Osteocyte (in vitro differentiated cells): ENCODE data around the gene SUMO3. TPM values are rescaled to one million over a fixed set of nuclear protein-coding genes. Genes with fewer than 3 reads are reported as not detected.

Source experiments
- DNase-seq: peaks from one replicate; pipeline ENCODE4 v3.0.0; 2021; ENCODE audit warnings: mixed read lengths; ENCODE audit not compliant: unreplicated experiment; ENCODE audit errors: extremely low spot score
- H3K27ac Mint-ChIP-seq: one replicate; pipeline ENCODE4 v1.8.0; 2021; ENCODE audit warnings: mild to moderate bottlenecking, mixed read lengths; ENCODE audit not compliant: unreplicated experiment
- H3K27me3 Mint-ChIP-seq: one replicate; pipeline ENCODE4 v1.8.0; 2021; ENCODE audit warnings: mixed read lengths; ENCODE audit not compliant: unreplicated experiment
- H3K36me3 Mint-ChIP-seq: one replicate; pipeline ENCODE4 v1.8.0; 2021; ENCODE audit warnings: mixed read lengths; ENCODE audit not compliant: unreplicated experiment
- H3K4me1 Mint-ChIP-seq: one replicate; pipeline ENCODE4 v1.8.0; 2021; ENCODE audit warnings: mixed read lengths; ENCODE audit not compliant: unreplicated experiment
- H3K4me3 Mint-ChIP-seq: one replicate; pipeline ENCODE4 v1.8.0; 2021; ENCODE audit warnings: mild to moderate bottlenecking, moderate library complexity, mixed read lengths; ENCODE audit not compliant: unreplicated experiment
- H3K9me3 Mint-ChIP-seq: one replicate; pipeline ENCODE4 v1.8.0; 2021; ENCODE audit warnings: mixed read lengths; ENCODE audit not compliant: unreplicated experiment
- CTCF ChIP-seq: fragments of 200-600 bp; sonication (generic); IDR thresholded peaks from 2 replicates; pipeline ENCODE4 v1.5.0; 2021; ENCODE audit warnings: antibody characterized with exemption, mild to moderate bottlenecking, moderate library complexity
- long read RNA-seq: library from polyadenylated mRNA; unstranded; transcript quantifications from one replicate; pipeline ENCODE4 v2.0.0, GENCODE V29; 2021
- total RNA-seq: library from RNA; stranded (reverse); gene quantifications from 2 replicates; pipeline ENCODE4 v1.2.1, GENCODE V29; 2021

The SUMO3 gene
- total RNA-seq, result 69.6 and 74.9 TPM in 2 replicates
- long read RNA-seq, transcript SUMO3-201 (4 exons, 1,807 nt), result major isoform, 83 of 85 reads
- long read RNA-seq, partial matches to known transcripts, result 0 of 85 reads
- long read RNA-seq, other reads (novel, unspliced or antisense), result 2 of 85 reads

- H3K27ac Mint-ChIP-seq, result peak within 1 kb of the TSS; percentile 47
- peaks cover 5% of the 10 kb centered on the region for H3K36me3 Mint-ChIP-seq
- peak; percentile 94 for DNase-seq
Measured at GRCh38 chr21:44817914-44818639, at the start of gene SUMO3. Gene SUMO3 (minus strand): TSS chr21:44818062. CDS start chr21:44817968, 94 bp downstream.

GRCh38 chr21:44867464-44867863 is 49.6 kb upstream of the SUMO3 start:
- Mint-ChIP-seq H3K27me3 (no peaks in the 10 kb centered on the region), H3K4me3 (peak overlapping the region; percentile 48), H3K36me3 (peaks cover 15% of the 10 kb centered on the region), H3K4me1 (peaks cover 73% of the 10 kb centered on the region), H3K9me3 (no peaks in the 10 kb centered on the region), H3K27ac (peak overlapping the region; percentile 88)
- DNase-seq, result no peak
- no peak for TF ChIP-seq CTCF

More at GRCh38 chr21:44817914-44818639, at the start of gene SUMO3:
- TF ChIP-seq CTCF, result no peak
- Mint-ChIP-seq H3K4me3 (peak within 1 kb of the TSS; percentile 66), H3K4me1 (peaks cover 35% of the 10 kb centered on the region), H3K9me3 (peaks cover 19% of the 10 kb centered on the region), H3K27me3 (no peaks in the 10 kb centered on the region)

GRCh38 chr21:44866780-44867179 is 48.9 kb upstream of the SUMO3 start:
- Mint-ChIP-seq H3K4me3 (peak overlapping the region; percentile 48), H3K4me1 (peaks cover 69% of the 10 kb centered on the region), H3K27ac (peak overlapping the region; percentile 88), H3K36me3 (peaks cover 17% of the 10 kb centered on the region), H3K27me3 (no peaks in the 10 kb centered on the region), H3K9me3 (no peaks in the 10 kb centered on the region)
- DNase-seq, result no peak
- no peak for TF ChIP-seq CTCF

- DNase-seq, result no peak
Measured at GRCh38 chr21:44865561-44866280, 47.9 kb upstream of the SUMO3 start.

More at GRCh38 chr21:44865561-44866280, 47.9 kb upstream of the SUMO3 start:
- peak overlapping the region; percentile 78 for H3K27ac Mint-ChIP-seq
- no peak overlapping the region for H3K4me3 Mint-ChIP-seq
- peaks cover 64% of the 10 kb centered on the region for H3K4me1 Mint-ChIP-seq
- no peaks in the 10 kb centered on the region for H3K9me3 Mint-ChIP-seq
- H3K27me3 Mint-ChIP-seq, result no peaks in the 10 kb centered on the region
- peaks cover 25% of the 10 kb centered on the region for H3K36me3 Mint-ChIP-seq
- no peak for TF ChIP-seq CTCF
